ENCODE measurements around the gene NHLH1. TPM values are rescaled to one million over a fixed set of nuclear protein-coding genes. Genes with fewer than 3 reads are reported as not detected.

NHLH1 gene
- total and polyA plus RNA-seq, 2 donors: 0.05 TPM; not detected in 1

DNA sequence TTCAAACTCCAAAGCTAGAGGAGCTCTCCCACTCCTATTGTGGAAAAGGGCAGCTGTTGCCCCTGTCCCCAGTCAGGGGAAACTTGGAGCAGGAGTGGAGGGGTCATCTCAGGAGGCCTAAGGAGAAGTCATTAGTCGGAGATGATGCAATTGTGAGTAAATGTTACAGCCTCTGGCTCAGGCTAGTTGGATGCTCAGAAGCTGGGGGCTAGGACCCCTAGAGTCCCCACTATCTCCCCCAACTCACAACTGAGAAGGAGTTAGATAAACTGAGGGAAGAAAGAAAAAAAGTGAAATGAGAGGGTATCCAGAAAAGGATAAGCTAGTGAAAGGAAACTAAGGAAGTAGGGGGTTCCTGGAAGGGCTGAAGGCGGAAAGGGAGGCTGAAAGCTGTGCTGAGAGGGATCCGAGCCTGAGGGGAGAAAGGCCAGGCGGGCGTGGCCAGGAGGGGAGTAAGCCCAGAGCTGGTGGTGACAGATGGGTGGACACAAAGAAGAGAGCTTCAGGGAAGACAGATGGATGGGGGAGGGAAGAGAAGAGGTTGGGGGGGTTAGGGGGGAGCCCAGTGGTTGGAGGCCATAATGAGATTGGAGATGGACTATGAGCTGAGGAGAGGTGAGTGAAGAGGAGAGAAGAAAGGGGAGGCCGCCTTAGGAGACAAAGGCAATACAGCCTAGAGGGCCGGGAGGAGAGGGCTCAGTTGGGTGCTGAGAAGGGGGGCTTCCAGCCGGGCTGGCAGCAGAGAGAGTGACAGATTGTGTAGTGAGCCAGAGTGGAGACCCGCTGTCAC is 4.5 kb upstream of the NHLH1 start:
- 61% methylated on average over 9 of the region's 9 CpGs for WGBS
- H3K4me1 ChIP-seq (ENCODE audit: insufficient read depth): no peaks in the 10 kb centered on the region
- DNase-seq (ENCODE audit: extremely low spot score): no peak
- no peak overlapping the region for H3K27ac ChIP-seq (ENCODE audit: low read depth)
- no peaks in the 10 kb centered on the region for H3K36me3 ChIP-seq (ENCODE audit: insufficient read depth)
- no peak overlapping the region for H3K4me3 ChIP-seq (ENCODE audit: low read depth, low read length)

DNA sequence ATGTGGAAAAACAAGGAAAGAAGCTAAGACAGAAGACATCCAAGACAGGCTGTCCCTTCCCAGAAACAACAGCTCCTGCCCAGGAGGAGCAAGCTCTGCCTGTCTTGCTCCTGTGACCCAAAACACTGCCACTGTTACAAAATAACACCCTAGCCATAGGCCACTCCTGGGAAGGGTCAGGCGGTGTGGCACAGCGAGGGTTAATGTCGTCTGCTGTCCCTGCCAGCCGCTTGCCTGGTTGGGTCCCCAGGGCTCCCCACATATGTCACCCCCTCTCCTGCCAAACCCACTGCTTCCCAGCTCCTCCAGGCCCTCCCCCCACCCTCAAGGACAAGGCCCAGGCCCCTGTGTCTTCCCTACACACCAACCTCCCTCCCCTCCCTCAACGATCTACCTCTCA is 3.9 kb upstream of the NHLH1 start:
- Histone ChIP-seq H3K27ac (ENCODE audit: low read depth) (no peak overlapping the region), H3K4me3 (ENCODE audit: low read depth, low read length) (no peak overlapping the region), H3K4me1 (ENCODE audit: insufficient read depth) (no peaks in the 10 kb centered on the region), H3K36me3 (ENCODE audit: insufficient read depth) (no peaks in the 10 kb centered on the region)
- WGBS: 41% methylated on average over 5 of the region's 5 CpGs
- no peak for DNase-seq (ENCODE audit: extremely low spot score)

DNA sequence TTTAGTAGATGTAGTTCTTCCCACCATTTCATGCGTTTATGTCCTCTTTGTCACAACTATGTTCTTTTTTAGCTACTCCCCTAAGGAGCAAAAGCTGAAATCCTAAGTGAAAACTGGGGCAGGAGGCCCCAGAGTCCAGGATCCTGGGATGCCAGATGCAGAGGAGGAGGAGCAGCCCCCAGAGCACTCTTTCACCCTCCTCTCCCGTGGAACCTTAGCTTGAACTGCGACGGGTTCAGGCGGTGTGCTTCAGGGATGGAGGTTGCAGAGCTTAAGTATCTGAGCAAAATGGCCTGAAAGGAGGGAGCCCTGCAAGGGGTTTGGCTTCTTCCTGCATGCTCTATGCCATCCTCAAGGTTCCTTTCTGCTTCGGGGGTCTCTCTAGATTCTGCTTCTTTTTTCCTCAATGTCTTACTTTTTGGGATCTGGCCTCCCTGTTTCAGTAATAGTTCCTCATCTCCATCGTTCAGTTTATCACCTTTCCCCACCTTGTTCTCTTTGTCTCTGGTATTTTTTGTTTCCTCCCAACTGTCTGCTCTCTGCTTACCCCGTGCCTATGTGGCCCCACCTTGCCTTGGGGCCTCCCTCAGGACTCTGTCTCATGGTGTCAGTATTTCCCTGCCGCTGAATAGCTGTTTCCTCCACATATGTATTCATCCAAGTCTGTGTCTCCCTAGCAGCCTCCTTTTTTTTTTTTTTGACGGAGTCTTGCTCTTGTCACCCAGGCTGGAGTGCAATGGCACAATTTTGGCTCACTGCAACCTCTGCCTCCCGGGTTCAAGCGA is 2.7 kb upstream of the NHLH1 start:
- Histone ChIP-seq H3K27ac (ENCODE audit: low read depth) (no peak overlapping the region), H3K4me3 (ENCODE audit: low read depth, low read length) (no peak overlapping the region), H3K36me3 (ENCODE audit: insufficient read depth) (no peaks in the 10 kb centered on the region), H3K4me1 (ENCODE audit: insufficient read depth) (no peaks in the 10 kb centered on the region)
- DNase-seq (ENCODE audit: extremely low spot score): no peak
- 67% methylated on average over 12 of the region's 12 CpGs for WGBS

DNA sequence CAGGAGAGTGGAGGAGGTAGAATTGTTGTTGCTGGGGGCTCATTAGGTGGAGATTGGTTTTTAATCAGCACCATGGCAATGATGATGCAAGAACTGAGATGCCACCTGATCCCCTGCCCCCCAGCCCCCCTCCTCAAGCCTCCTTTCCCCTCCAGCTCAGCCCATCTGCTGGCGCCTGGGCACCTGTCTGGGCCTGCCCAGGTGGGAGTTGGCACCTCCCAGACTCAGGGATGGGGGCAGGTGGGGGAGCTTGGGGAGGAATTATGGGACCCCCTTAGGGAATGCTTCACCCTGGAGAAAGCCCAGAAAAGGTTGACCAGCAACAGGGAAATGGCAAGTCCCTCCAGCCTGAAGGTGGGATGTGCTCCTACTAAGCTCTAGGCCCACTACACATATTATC is 1.5 kb upstream of the NHLH1 start:
- Histone ChIP-seq H3K4me1 (ENCODE audit: insufficient read depth) (no peaks in the 10 kb centered on the region), H3K36me3 (ENCODE audit: insufficient read depth) (no peaks in the 10 kb centered on the region), H3K27ac (ENCODE audit: low read depth) (no peak overlapping the region), H3K4me3 (ENCODE audit: low read depth, low read length) (no peak overlapping the region)
- 86% methylated on average over 1 of the region's 1 CpG for WGBS
- DNase-seq (ENCODE audit: extremely low spot score): no peak

DNA sequence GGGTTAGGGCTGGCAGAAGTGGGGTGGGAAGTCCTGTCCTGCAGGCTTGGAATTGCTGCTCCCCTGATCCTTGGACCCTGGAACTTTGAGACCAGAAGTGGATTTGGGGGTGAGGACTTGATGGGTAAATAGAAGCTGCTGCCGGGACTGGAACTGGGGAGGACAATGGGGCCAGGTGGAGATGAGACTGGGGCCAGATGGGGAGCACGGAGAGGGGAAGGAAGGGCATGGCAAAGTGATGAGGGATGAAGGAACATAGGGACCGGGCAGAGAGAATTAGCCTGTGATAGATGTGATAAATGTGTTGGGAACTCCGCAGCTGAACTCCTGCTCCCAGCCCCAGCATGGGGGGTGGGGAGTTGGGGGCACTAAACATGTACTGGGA is 637 bp downstream of the NHLH1 start:
- H3K4me1 ChIP-seq (ENCODE audit: insufficient read depth): no peaks in the 10 kb centered on the region
- H3K36me3 ChIP-seq (ENCODE audit: insufficient read depth): no peaks in the 10 kb centered on the region
- no peak for DNase-seq (ENCODE audit: extremely low spot score)
- WGBS: 58% methylated on average over 4 of the region's 4 CpGs
- H3K4me3 ChIP-seq (ENCODE audit: low read depth, low read length): no peak overlapping the region
- H3K27ac ChIP-seq (ENCODE audit: low read depth): no peak overlapping the region

DNA sequence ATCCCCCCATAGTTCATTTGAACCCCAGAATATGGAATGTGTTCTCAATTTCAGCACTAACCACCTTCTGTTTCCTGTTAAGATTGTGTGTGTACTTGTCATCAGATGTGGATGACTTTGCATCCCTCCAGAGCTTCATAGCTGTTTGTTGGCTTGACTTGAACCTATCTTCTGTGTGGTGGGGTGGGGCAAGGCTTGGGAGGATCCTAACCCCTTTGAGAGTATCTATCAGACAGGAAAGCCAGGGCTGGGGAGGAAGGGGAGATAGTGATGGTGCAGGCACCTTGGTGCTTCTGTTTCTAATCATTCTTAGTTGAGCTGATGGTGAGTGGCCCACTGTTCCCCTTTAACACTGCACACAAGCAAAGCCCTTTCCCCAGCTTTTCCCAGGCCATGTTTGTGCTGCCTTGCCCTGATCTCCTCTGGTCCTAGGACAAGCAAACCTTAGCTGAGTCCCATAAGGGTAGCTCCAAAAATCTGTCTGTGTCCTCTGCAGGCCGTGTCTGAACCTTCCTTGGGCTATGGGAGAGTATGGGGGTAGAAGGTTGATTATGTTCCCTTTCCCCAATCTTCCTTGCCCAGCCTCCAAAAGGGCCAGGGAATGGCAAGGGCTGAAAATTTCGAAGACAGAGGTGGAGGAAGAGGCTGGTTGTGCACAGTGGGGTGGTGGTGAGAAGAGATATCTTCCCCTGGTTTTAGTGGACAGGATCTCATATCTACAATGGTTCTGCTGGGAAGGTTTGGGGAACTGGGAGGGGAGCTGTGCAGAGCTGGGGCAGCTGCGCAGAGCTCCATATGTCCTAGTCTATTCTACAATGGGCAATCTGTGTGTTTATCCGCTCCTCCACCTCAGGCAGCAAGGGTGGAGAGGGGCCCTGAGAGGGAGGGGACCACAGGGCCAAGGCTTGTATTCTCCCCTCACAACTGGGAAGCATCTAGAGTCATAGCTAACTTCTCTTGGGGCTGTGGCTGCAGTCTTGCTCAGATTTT is 1.4 kb downstream of the NHLH1 start:
- no peak for DNase-seq (ENCODE audit: extremely low spot score)
- no peaks in the 10 kb centered on the region for H3K36me3 ChIP-seq (ENCODE audit: insufficient read depth)
- H3K4me3 ChIP-seq (ENCODE audit: low read depth, low read length): no peak overlapping the region
- WGBS: 72% methylated on average over 4 of the region's 4 CpGs
- H3K4me1 ChIP-seq (ENCODE audit: insufficient read depth): no peaks in the 10 kb centered on the region
- H3K27ac ChIP-seq (ENCODE audit: low read depth): no peak overlapping the region

DNA sequence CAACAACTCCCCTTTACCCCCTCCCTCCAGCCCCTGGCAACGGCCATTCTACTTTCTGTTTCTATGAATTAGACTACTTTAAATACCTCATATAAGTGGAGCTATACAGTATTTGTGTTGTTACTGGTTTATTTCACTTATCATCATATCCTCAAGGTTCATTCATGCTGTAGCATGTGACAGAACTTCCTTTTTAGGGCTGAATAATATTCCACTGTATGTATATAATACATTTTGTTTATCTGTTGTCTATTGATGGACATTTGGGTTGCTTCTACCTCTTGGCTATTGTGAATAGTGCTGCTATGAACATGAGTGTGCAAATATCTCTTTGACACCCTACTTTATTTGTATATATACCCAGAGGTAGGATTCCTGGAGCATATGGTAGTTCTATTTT is 2.2 kb downstream of the NHLH1 start:
- Histone ChIP-seq H3K27ac (ENCODE audit: low read depth) (no peak overlapping the region), H3K4me3 (ENCODE audit: low read depth, low read length) (no peak overlapping the region), H3K36me3 (ENCODE audit: insufficient read depth) (no peaks in the 10 kb centered on the region), H3K4me1 (ENCODE audit: insufficient read depth) (no peaks in the 10 kb centered on the region)
- 73% methylated on average over 1 of the region's 1 CpG for WGBS
- no peak for DNase-seq (ENCODE audit: extremely low spot score)

DNA sequence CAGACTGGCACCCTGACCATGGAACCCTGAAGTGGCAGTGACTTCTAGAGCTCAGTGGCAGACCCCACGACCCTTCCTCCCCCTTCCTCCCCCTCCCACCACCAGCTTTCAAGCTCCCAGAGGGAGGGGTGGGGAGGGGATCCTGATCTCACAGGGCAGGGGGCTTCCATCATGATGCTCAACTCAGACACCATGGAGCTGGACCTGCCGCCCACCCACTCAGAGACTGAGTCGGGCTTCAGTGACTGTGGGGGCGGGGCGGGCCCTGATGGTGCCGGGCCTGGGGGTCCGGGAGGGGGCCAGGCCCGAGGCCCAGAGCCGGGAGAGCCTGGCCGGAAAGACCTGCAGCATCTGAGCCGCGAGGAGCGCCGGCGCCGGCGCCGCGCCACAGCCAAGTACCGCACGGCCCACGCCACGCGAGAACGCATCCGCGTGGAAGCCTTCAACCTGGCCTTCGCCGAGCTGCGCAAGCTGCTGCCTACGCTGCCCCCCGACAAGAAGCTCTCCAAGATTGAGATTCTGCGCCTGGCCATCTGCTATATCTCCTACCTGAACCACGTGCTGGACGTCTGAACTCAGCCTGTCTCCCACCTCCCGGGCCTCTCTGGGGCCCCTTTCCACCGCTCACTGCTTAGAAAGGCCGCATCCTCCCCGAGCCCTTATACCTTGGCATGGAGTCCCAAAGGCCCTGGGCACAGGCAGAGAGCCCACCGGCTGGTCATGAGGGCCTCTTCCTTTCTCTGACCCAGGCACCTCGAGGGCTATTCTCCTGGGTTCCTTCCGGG is 3.9 kb downstream of the NHLH1 start:
- Histone ChIP-seq H3K4me1 (ENCODE audit: insufficient read depth) (no peaks in the 10 kb centered on the region), H3K4me3 (ENCODE audit: low read depth, low read length) (no peak overlapping the region), H3K27ac (ENCODE audit: low read depth) (no peak overlapping the region), H3K36me3 (ENCODE audit: insufficient read depth) (no peaks in the 10 kb centered on the region)
- no peak for DNase-seq (ENCODE audit: extremely low spot score)
- 56% methylated on average over 42 of the region's 42 CpGs for WGBS

DNA sequence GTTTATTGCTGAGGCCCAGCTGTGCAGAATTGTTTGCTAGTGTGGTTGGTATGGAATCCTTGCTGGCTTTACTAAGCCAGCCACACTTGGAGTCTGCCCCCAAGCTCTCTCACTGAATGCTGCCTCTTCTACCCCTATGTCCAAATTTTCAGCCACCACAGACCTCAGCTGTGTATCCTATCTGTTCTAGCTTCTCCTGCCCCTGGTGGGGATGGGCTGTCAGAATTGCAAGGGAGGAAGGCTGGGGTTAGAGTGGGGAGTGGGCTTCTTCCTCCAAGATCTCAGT is 4.4 kb downstream of the NHLH1 start:
- DNase-seq (ENCODE audit: extremely low spot score): no peak
- H3K27ac ChIP-seq (ENCODE audit: low read depth): no peak overlapping the region
- no peaks in the 10 kb centered on the region for H3K4me1 ChIP-seq (ENCODE audit: insufficient read depth)
- H3K36me3 ChIP-seq (ENCODE audit: insufficient read depth): no peaks in the 10 kb centered on the region
- H3K4me3 ChIP-seq (ENCODE audit: low read depth, low read length): no peak overlapping the region

DNA sequence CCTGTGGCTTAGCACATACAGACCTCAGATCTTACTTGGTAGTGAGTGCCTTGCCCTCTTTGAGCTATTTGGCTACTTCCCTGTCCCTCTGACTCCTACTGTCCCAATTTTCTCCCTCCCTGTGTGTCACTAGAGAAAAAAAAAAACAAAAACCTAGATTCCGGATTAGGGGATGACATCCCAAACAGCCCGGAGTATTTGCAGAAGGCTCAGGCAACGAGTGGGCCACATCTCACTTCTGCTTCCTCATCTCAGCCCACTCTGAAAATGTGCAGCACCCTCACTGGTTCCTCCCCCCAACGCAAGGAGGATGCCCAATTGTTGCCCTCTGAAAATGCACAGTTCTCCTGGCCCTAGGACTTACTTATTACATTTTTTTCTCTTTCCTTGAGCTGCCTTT is 4.9 kb downstream of the NHLH1 start:
- no peaks in the 10 kb centered on the region for H3K36me3 ChIP-seq (ENCODE audit: insufficient read depth)
- no peak overlapping the region for H3K4me3 ChIP-seq (ENCODE audit: low read depth, low read length)
- no peak overlapping the region for H3K27ac ChIP-seq (ENCODE audit: low read depth)
- DNase-seq (ENCODE audit: extremely low spot score): no peak
- 84% methylated on average over 4 of the region's 4 CpGs for WGBS
- H3K4me1 ChIP-seq (ENCODE audit: insufficient read depth): no peaks in the 10 kb centered on the region

DNA sequence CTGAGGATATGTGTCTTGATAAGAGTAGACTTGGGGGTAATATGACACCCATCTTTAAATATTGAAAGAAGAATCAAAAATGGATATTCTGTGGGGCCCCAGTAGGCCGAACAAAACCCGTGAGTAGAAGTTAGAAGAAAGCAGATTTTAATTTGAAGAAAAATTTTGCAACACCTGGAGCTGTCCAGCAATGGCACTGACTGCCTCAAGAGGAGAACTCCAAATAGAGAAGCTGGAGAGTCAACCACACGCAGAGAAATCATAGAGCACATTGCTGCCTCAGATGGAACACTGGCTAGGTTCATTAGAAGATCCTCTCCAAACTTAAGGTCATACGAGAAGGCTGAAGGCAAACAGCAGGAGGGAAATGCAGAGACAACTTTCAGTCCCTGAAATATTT is 6.8 kb downstream of the NHLH1 start:
- Histone ChIP-seq H3K27ac (ENCODE audit: low read depth) (no peak overlapping the region), H3K4me3 (ENCODE audit: low read depth, low read length) (no peak overlapping the region), H3K4me1 (ENCODE audit: insufficient read depth) (no peaks in the 10 kb centered on the region), H3K36me3 (ENCODE audit: insufficient read depth) (no peaks in the 10 kb centered on the region)
- WGBS: 83% methylated on average over 4 of the region's 4 CpGs
- DNase-seq (ENCODE audit: extremely low spot score): no peak

DNA sequence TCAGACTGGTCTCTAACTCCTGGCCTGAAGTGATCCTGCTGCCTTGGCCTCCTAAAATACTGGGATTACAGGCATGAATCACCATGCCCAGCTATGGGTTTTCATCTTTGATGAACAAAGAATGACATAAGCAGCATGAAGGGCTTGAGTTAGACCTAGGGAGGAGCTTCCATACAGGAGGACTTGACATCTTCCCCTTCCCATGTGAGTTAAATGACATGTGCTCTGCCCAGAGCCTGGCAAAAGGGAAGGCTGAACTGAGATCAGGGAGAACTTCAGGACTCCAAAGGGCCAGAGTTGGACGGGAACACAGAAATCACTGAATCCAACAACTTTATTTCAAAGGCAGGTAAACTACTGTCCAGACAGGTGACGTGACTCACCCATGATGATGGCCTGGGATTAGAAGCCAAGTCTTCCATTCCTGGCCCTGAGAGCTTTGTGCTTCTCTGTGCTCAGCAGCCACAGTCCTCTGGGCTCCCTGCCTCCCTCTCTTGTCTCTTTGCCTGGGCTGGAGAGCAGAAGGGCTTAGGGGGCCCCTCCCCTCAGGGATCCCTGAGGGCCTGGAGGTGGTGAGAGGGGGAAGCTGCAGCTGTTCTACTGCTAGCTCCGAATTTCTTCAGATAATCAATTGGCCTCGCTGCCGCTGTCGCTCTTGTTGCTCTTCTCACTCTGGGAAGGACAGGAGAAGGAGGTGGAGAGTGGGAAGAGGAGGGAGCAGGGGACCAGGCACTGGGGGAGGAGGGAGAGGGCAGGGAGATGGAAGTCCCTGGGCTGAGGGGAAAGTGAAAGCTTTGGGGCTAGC is 7.6 kb downstream of the NHLH1 start:
- no peak overlapping the region for H3K27ac ChIP-seq (ENCODE audit: low read depth)
- H3K36me3 ChIP-seq (ENCODE audit: insufficient read depth): no peaks in the 10 kb centered on the region
- 42% methylated on average over 6 of the region's 6 CpGs for WGBS
- H3K4me3 ChIP-seq (ENCODE audit: low read depth, low read length): no peak overlapping the region
- no peaks in the 10 kb centered on the region for H3K4me1 ChIP-seq (ENCODE audit: insufficient read depth)
- no peak for DNase-seq (ENCODE audit: extremely low spot score)
